ENCODE results near the gene ZNF397. TPM values are rescaled to one million over a fixed set of nuclear protein-coding genes. Genes with fewer than 3 reads are reported as not detected.

The ZNF397 gene
- total and polyA plus RNA-seq, 2 of the 13 experiments (the other 11 are each of a cell fraction or from before 2014, with no cell fraction given): 4.7 to 9.4 TPM

DNA sequence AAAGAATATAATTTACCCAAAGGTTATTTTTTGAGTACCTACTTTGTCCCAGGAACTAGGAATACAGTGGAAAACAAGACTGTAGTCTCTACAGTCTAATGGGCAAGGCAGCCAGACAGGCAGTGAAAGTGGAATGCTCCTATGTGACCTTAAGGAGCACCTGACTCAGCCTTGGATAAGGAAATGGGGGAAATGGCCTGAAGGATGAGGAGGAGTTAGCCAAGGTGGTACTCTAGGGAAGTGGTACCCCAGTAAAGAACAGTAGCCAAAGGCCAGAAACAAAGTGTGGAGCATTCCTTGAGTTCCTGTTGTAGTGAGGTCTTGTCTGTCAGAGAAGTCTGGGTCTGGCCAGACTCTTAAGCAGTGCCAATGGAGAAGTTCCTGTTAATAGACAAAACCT lies 6.0 kb downstream of the ZNF397 start (continued):
- TF ChIP-seq, protein P1, sequence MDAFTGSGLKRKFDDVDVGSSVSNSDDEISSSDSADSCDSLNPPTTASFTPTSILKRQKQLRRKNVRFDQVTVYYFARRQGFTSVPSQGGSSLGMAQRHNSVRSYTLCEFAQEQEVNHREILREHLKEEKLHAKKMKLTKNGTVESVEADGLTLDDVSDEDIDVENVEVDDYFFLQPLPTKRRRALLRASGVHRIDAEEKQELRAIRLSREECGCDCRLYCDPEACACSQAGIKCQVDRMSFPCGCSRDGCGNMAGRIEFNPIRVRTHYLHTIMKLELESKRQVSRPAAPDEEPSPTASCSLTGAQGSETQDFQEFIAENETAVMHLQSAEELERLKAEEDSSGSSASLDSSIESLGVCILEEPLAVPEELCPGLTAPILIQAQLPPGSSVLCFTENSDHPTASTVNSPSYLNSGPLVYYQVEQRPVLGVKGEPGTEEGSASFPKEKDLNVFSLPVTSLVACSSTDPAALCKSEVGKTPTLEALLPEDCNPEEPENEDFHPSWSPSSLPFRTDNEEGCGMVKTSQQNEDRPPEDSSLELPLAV (CRISPR knock-in tag; conservative IDR thresholded peaks at IDR 0.05; ENCODE audit: low read depth): no peak
- TF ChIP-seq ZNF260 (CRISPR knock-in tag; IDR thresholded peaks at IDR 0.05; ENCODE audit: borderline replicate concordance, low read depth): no peak

DNA sequence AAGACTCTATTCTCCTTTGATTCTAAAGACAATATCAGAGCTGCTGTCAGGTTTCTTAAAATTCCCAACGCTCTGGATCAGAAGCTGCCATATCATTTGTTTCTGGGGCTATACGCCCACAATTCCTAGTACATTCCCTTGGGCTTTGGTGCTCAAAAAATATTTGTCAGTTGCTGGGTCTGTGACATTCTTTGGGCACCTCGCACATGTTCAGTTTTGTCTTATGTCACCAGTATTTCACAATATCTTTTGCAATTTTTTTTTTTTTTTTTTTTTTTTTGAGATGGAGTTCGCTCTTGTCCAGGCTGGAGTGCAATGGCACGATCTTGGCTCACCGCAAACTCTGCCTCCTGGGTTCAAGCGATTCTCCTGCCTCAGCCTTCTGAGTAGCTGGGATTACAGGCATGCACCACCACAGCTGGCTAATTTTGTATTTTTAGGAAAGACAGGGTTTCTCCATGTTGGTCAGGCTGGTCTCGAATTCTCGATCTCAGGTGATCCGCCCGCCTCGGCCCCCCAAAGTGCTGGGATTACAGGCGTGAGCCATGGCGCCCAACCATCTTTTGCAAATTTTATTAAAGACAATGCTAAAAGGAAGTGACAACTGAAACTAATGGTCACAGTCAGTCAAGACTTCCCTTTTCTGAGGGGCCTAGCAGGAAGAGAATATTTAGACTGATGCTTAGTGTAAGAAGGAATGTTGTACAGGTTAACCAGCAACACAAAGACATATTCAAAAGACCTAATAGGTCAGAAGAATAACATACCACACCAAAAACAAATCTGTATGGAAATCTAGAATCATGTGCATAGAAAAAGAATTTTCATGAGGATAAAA lies 6.8 kb downstream of the ZNF397 start:
- ATAC-seq: no peak
- ChIA-PET CTCF (ENCODE audit: low intra/inter-chr PET ratio, low total read pairs) (no interaction called here), POLR2A (interaction anchor here (0.7 kb wide), 1 partner anchor 117 kb away, joined by 3 read pairs; no protein-coding TSS in a partner anchor)
- no peak overlapping the region for H3K9ac ChIP-seq (ENCODE audit: insufficient read depth, low read depth, low read length)
- no peaks in the 10 kb centered on the region for H3K27me3 ChIP-seq (ENCODE audit: control insufficient read depth in 1 of 2, insufficient read depth in 2 of 2, low read length in 2 of 2)
- H4K20me1 ChIP-seq (ENCODE audit: insufficient read depth, low read length): no peaks in the 10 kb centered on the region
- intact Hi-C loops (cut with micrococcal nuclease; ENCODE audit: unreplicated experiment) (no loop called here), in situ Hi-C loops (cut with HindIII; ENCODE audit: extremely low pct_ligation_motif_present, low pct_unique_long_range_greater_than_20kb) (no loop called here)
- no peak overlapping the region for H3K27ac ChIP-seq (ENCODE audit: extremely low read length, insufficient read depth, low read length)
- H3K4me2 ChIP-seq (ENCODE audit: low read depth, low read length): no peak overlapping the region
- H3K4me1 ChIP-seq (ENCODE audit: insufficient read depth, low read length): peaks cover 9% of the 10 kb centered on the region
- no peak for FAIRE-seq
- peaks cover 2% of the 10 kb centered on the region for H3K9me3 ChIP-seq (ENCODE audit: low read length)
- peaks cover 0 to 25% of the 10 kb centered on the region in 2 experiments; a peak in 3 of 5 replicates for H3K36me3 ChIP-seq (replicated peaks in 1 of 2; ENCODE audit: control insufficient read depth in 1 of 2, insufficient read depth in 2 of 2, low read length in 2 of 2)
- no TSS peak for BruUV-seq (replicated peaks)
- 98% methylated on average over 14 of the region's 14 CpGs for WGBS (ENCODE audit: low lambda C conversion rate)
- H3K79me2 ChIP-seq (ENCODE audit: insufficient read depth, low read length): no peaks in the 10 kb centered on the region
- peak; percentile 32; the same call in 1 of the 2 replicates for TF ChIP-seq CEBPB (IDR thresholded peaks at IDR 0.05; ENCODE audit: borderline replicate concordance, low read depth, low read length)
- no peak for TF ChIP-seq HOXA7 (CRISPR knock-in tag; IDR thresholded peaks at IDR 0.05)
- TF ChIP-seq ZUFSP (CRISPR knock-in tag; IDR thresholded peaks at IDR 0.05; ENCODE audit: borderline replicate concordance): no peak
- TF ChIP-seq ZNF17 (CRISPR knock-in tag; IDR thresholded peaks at IDR 0.05): no peak
- H2AFZ ChIP-seq (ENCODE audit: low read length): no peak overlapping the region
- no peak overlapping the region for H3K4me3 ChIP-seq (replicated peaks in 1 of 3; ENCODE audit: insufficient read depth in 1 of 3, low read depth in 2 of 3, low read length in 3 of 3)
- no peak for DNase-seq (ENCODE audit: low spot score)

Data from HepG2 (cell line).